K562 (cell line): ENCODE measurements around the gene FBXO15.

Experiments
- EP300 ChIP-seq: IDR thresholded peaks from 2 replicates; pipeline ENCODE4 v1.6.1; 2012; ENCODE audit warnings: low read length, improper control_type of control experiment
- FOXJ3 ChIP-seq: sonication (generic); formaldehyde crosslinking; IDR thresholded peaks from 2 replicates; pipeline ENCODE4 v1.4.0; 2020; ENCODE audit warnings: mild to moderate bottlenecking, missing genetic modification reagents
- POLR2A ChIP-seq: fragments of 450-650 bp; conservative IDR thresholded peaks from 2 replicates; pipeline ENCODE4 v1.6.1; 2016
- SUPT5H ChIP-seq: fragments of 450-650 bp; IDR thresholded peaks from 2 replicates; pipeline ENCODE4 v1.6.1; 2016
- TF ChIP-seq, protein P1 (sequence below): fragments of 250-450 bp; sonication (Bioruptor Pico); IDR thresholded peaks from 2 replicates; pipeline ENCODE4 v1.5.0; 2021; ENCODE audit warnings: mild to moderate bottlenecking, borderline replicate concordance

DNA sequence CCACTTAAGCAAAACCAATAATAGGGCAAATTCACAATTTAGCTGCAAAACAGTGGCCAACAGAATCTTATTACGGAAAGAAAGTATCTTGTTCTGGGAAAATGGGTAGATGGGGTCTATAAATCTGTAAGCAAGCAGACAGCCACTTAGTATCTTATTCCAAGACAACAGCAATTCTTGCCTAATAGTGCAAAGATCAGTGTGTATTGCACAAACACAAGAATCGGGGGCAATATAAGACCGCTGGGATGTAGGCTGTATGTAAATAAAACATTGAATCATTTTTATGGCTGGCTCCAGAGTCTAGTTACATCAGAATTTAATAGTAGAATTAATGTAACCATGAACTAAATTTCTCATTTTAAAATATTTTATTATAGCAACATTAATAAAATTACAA, 85.6 kb downstream of the FBXO15 start:
- TF ChIP-seq SUPT5H (no peak), FOXJ3 (no peak), EP300 (no peak), POLR2A (no peak)
- TF ChIP-seq, protein P1, sequence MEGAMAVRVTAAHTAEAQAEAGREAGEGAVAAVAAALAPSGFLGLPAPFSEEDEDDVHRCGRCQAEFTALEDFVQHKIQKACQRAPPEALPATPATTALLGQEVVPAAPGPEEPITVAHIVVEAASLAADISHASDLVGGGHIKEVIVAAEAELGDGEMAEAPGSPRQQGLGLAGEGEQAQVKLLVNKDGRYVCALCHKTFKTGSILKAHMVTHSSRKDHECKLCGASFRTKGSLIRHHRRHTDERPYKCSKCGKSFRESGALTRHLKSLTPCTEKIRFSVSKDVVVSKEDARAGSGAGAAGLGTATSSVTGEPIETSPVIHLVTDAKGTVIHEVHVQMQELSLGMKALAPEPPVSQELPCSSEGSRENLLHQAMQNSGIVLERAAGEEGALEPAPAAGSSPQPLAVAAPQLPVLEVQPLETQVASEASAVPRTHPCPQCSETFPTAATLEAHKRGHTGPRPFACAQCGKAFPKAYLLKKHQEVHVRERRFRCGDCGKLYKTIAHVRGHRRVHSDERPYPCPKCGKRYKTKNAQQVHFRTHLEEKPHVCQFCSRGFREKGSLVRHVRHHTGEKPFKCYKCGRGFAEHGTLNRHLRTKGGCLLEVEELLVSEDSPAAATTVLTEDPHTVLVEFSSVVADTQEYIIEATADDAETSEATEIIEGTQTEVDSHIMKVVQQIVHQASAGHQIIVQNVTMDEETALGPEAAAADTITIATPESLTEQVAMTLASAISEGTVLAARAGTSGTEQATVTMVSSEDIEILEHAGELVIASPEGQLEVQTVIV, result no peak
